Astrocyte (in vitro differentiated cells and primary cell): ENCODE results near the gene PER2. TPM values are rescaled to one million over a fixed set of nuclear protein-coding genes. Genes with fewer than 3 reads are reported as not detected.

Experiments
- DNase-seq: peaks from one replicate; pipeline ENCODE4 v3.0.0-alpha.2; 2010; ENCODE audit warnings: low read depth
- FAIRE-seq: peaks from 2 replicates; lab custom pipeline; 2011; peaks lifted over from hg19 to GRCh38; lab: Jason Lieb, UNC
- H2AFZ ChIP-seq: 2 replicates; pipeline ENCODE4 v1.6.0; 2012; ENCODE audit warnings: low read depth, low read length, inconsistent platforms
- H3K27ac ChIP-seq: 2 replicates; pipeline ENCODE4 v1.5.1; 2011; ENCODE audit warnings: low read depth, low read length, inconsistent platforms
- H3K27me3 ChIP-seq: 2 replicates; pipeline ENCODE4 v1.6.0; 2011; ENCODE audit warnings: low read length, inconsistent platforms; ENCODE audit not compliant: insufficient read depth
- H3K36me3 ChIP-seq: 2 replicates; pipeline ENCODE4 v1.5.1; 2011; ENCODE audit warnings: low read length, inconsistent platforms; ENCODE audit not compliant: insufficient read depth
- H3K4me1 ChIP-seq: 2 replicates; pipeline ENCODE4 v1.5.1; 2011; ENCODE audit warnings: low read length, inconsistent platforms; ENCODE audit not compliant: insufficient read depth
- H3K4me2 ChIP-seq: 2 replicates; pipeline ENCODE4 v1.6.0; 2012; ENCODE audit warnings: low read length, inconsistent platforms
- H3K4me3 ChIP-seq: 2 replicates; pipeline ENCODE4 v1.5.1; 2011; ENCODE audit warnings: low read depth, mild to moderate bottlenecking, low read length, inconsistent platforms; ENCODE audit not compliant: insufficient read depth
- H3K79me2 ChIP-seq: 2 replicates; pipeline ENCODE4 v1.6.0; 2012; ENCODE audit warnings: mild to moderate bottlenecking, low read length, inconsistent platforms; ENCODE audit not compliant: insufficient read depth
- H3K9ac ChIP-seq: 2 replicates; pipeline ENCODE4 v1.6.0; 2012; ENCODE audit warnings: mild to moderate bottlenecking, low read length, inconsistent platforms
- H3K9me3 ChIP-seq: 2 replicates; pipeline ENCODE4 v1.5.1; 2012; ENCODE audit warnings: low read depth, mild to moderate bottlenecking, low read length, inconsistent platforms; ENCODE audit not compliant: insufficient read depth
- H4K20me1 ChIP-seq: 2 replicates; pipeline ENCODE4 v1.6.0; 2012; ENCODE audit warnings: low read length, inconsistent platforms; ENCODE audit not compliant: insufficient read depth
- H3K27ac Mint-ChIP-seq: one replicate; pipeline ENCODE4 v1.8.0; 2021; ENCODE audit warnings: mild to moderate bottlenecking, mixed read lengths; ENCODE audit not compliant: unreplicated experiment
- H3K27me3 Mint-ChIP-seq: one replicate; pipeline ENCODE4 v1.8.0; 2021; ENCODE audit warnings: low read depth, mixed read lengths; ENCODE audit not compliant: unreplicated experiment
- H3K36me3 Mint-ChIP-seq: one replicate; pipeline ENCODE4 v1.8.0; 2021; ENCODE audit warnings: low read depth, mixed read lengths; ENCODE audit not compliant: unreplicated experiment
- H3K4me1 Mint-ChIP-seq: one replicate; pipeline ENCODE4 v1.8.0; 2021; ENCODE audit warnings: low read depth, mixed read lengths; ENCODE audit not compliant: unreplicated experiment
- H3K4me3 Mint-ChIP-seq: one replicate; pipeline ENCODE4 v1.8.0; 2021; ENCODE audit warnings: mild to moderate bottlenecking, moderate library complexity, mixed read lengths; ENCODE audit not compliant: unreplicated experiment
- H3K9me3 Mint-ChIP-seq: one replicate; pipeline ENCODE4 v1.8.0; 2021; ENCODE audit warnings: mild to moderate bottlenecking, mixed read lengths; ENCODE audit not compliant: unreplicated experiment
- EZH2 ChIP-seq: IDR thresholded peaks from 2 replicates; pipeline ENCODE4 v1.6.1; 2012; ENCODE audit warnings: mild to moderate bottlenecking, low read length, inconsistent platforms; ENCODE audit not compliant: insufficient read depth
- total RNA-seq: library from RNA; stranded (reverse); gene quantifications from 2 replicates; pipeline ENCODE4 v1.2.1, GENCODE V29; 2021
- TF ChIP-seq, protein P1 (sequence below): IDR thresholded peaks from 2 replicates; pipeline ENCODE4 v1.5.1; 2011; ENCODE audit warnings: low read depth, mild to moderate bottlenecking, inconsistent platforms, low read length, moderate library complexity; ENCODE audit not compliant: insufficient read depth

Gene PER2
- total RNA-seq, 1 donor from 2014 or later = 2.0 TPM

GRCh38 chr2:238202326-238203093 lies 85.9 kb downstream of the PER2 start:
- H3K9me3 Mint-ChIP-seq = no peaks in the 10 kb centered on the region
- peak overlapping the region; percentile 73 for H2AFZ ChIP-seq
- H3K27me3 Mint-ChIP-seq = no peaks in the 10 kb centered on the region

More at GRCh38 chr2:238202326-238203093, 85.9 kb downstream of the PER2 start:
- FAIRE-seq (no peak), DNase-seq (peak; percentile 18)
- Histone ChIP-seq H3K27me3 (no peaks in the 10 kb centered on the region), H3K27ac (peak overlapping the region; percentile 77), H3K9ac (peak overlapping the region; percentile 95), H4K20me1 (peaks cover 53% of the 10 kb centered on the region), H3K4me1 (peaks cover 15% of the 10 kb centered on the region), H3K4me2 (peak overlapping the region; percentile 97), H3K9me3 (no peaks in the 10 kb centered on the region), H3K36me3 (no peaks in the 10 kb centered on the region), H3K79me2 (peaks cover 59% of the 10 kb centered on the region), H3K4me3 (peak overlapping the region; percentile 86)
- Mint-ChIP-seq H3K4me1 (peaks cover 5% of the 10 kb centered on the region), H3K36me3 (no peaks in the 10 kb centered on the region), H3K27ac (peak overlapping the region; percentile 35), H3K4me3 (peak overlapping the region; percentile 93)
- TF ChIP-seq, protein P1, sequence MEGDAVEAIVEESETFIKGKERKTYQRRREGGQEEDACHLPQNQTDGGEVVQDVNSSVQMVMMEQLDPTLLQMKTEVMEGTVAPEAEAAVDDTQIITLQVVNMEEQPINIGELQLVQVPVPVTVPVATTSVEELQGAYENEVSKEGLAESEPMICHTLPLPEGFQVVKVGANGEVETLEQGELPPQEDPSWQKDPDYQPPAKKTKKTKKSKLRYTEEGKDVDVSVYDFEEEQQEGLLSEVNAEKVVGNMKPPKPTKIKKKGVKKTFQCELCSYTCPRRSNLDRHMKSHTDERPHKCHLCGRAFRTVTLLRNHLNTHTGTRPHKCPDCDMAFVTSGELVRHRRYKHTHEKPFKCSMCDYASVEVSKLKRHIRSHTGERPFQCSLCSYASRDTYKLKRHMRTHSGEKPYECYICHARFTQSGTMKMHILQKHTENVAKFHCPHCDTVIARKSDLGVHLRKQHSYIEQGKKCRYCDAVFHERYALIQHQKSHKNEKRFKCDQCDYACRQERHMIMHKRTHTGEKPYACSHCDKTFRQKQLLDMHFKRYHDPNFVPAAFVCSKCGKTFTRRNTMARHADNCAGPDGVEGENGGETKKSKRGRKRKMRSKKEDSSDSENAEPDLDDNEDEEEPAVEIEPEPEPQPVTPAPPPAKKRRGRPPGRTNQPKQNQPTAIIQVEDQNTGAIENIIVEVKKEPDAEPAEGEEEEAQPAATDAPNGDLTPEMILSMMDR = no peak
- TF ChIP-seq EZH2 = no peak

Other genes starting within 250 kb of the PER2 start
- gene SCLY, start 227.6 kb downstream of the PER2 start, total RNA-seq = 12.1 and 15.4 TPM in 2 replicates
- gene ESPNL, start 188.3 kb downstream of the PER2 start, total RNA-seq = 0.07 TPM in 1 of 2 replicates, not detected in the other
- 0.53 and 0.59 TPM in 2 replicates for gene KLHL30, start 149.9 kb downstream of the PER2 start, total RNA-seq
- 0.60 and 1.4 TPM in 2 replicates for gene ERFE, start 129.6 kb downstream of the PER2 start, total RNA-seq
- 32.3 and 35.2 TPM in 2 replicates for gene ILKAP, start 84.9 kb downstream of the PER2 start, total RNA-seq
- 1.3 and 3.0 TPM in 2 replicates for gene HES6, start 48.6 kb downstream of the PER2 start, total RNA-seq
- 17.8 and 19.6 TPM in 2 replicates for gene TRAF3IP1, start 31.9 kb upstream of the PER2 start, total RNA-seq
- gene ASB1, start 138.3 kb upstream of the PER2 start, total RNA-seq = 30.6 and 31.7 TPM in 2 replicates